ENCODE measurements around the gene AP5Z1.

Gene AP5Z1

GRCh38 chr7:4775848-4776623 is 613 bp downstream of the AP5Z1 start:
- Histone ChIP-seq H3K36me3 (ENCODE audit: control insufficient read depth, insufficient read depth, low read length) (peaks cover 6% of the 10 kb centered on the region), H3K4me3 (replicated peaks; ENCODE audit: low read depth, low read length) (peak overlapping the region; percentile 85), H3K27me3 (replicated peaks; ENCODE audit: control insufficient read depth, insufficient read depth, low read length) (no peaks in the 10 kb centered on the region)
- no peak for DNase-seq (ENCODE audit: extremely low read depth, insufficient read length)
- TF ChIP-seq CTCF (IDR thresholded peaks at IDR 0.05; ENCODE audit: insufficient read depth, low read length, poor library complexity, severe bottlenecking): no peak

- H3K4me3 ChIP-seq (replicated peaks; ENCODE audit: low read depth, low read length): no peak overlapping the region
- no peak for TF ChIP-seq CTCF (IDR thresholded peaks at IDR 0.05; ENCODE audit: insufficient read depth, low read length, poor library complexity, severe bottlenecking)
Observed at GRCh38 chr7:4779118-4779517, 3.7 kb downstream of the AP5Z1 start.

GRCh38 chr7:4781366-4782069 is 6.1 kb downstream of the AP5Z1 start:
- no peak for TF ChIP-seq CTCF (IDR thresholded peaks at IDR 0.05; ENCODE audit: insufficient read depth, low read length, poor library complexity, severe bottlenecking)
- DNase-seq (ENCODE audit: extremely low read depth, insufficient read length): no peak
- H3K36me3 ChIP-seq (ENCODE audit: control insufficient read depth, insufficient read depth, low read length): peaks cover 39% of the 10 kb centered on the region

More at GRCh38 chr7:4779118-4779517, 3.7 kb downstream of the AP5Z1 start:
- DNase-seq (ENCODE audit: extremely low read depth, insufficient read length): no peak
- Histone ChIP-seq H3K27me3 (replicated peaks; ENCODE audit: control insufficient read depth, insufficient read depth, low read length) (no peaks in the 10 kb centered on the region), H3K36me3 (ENCODE audit: control insufficient read depth, insufficient read depth, low read length) (peaks cover 22% of the 10 kb centered on the region)

GRCh38 chr7:4782333-4783291 is 7.2 kb downstream of the AP5Z1 start:
- H3K4me3 ChIP-seq (replicated peaks; ENCODE audit: low read depth, low read length): no peak overlapping the region
- no peak for DNase-seq (ENCODE audit: extremely low read depth, insufficient read length)
- TF ChIP-seq CTCF (IDR thresholded peaks at IDR 0.05; ENCODE audit: insufficient read depth, low read length, poor library complexity, severe bottlenecking): no peak
- H3K36me3 ChIP-seq (ENCODE audit: control insufficient read depth, insufficient read depth, low read length): peaks cover 43% of the 10 kb centered on the region
- no peaks in the 10 kb centered on the region for H3K27me3 ChIP-seq (replicated peaks; ENCODE audit: control insufficient read depth, insufficient read depth, low read length)

More at GRCh38 chr7:4781366-4782069, 6.1 kb downstream of the AP5Z1 start:
- Histone ChIP-seq H3K4me3 (replicated peaks; ENCODE audit: low read depth, low read length) (no peak overlapping the region), H3K27me3 (replicated peaks; ENCODE audit: control insufficient read depth, insufficient read depth, low read length) (no peaks in the 10 kb centered on the region)

- no peak for DNase-seq (ENCODE audit: extremely low read depth, insufficient read length)
- no peak for TF ChIP-seq CTCF (IDR thresholded peaks at IDR 0.05; ENCODE audit: insufficient read depth, low read length, poor library complexity, severe bottlenecking)
- H3K27me3 ChIP-seq (replicated peaks; ENCODE audit: control insufficient read depth, insufficient read depth, low read length): no peaks in the 10 kb centered on the region
- H3K36me3 ChIP-seq (ENCODE audit: control insufficient read depth, insufficient read depth, low read length): peaks cover 46% of the 10 kb centered on the region
- H3K4me3 ChIP-seq (replicated peaks; ENCODE audit: low read depth, low read length): no peak overlapping the region
Observed at GRCh38 chr7:4783292-4783652, 7.8 kb downstream of the AP5Z1 start.
